Mucosa of stomach (tissue), 1 donor: Measurements from ENCODE around the gene LILRA6.
"Not testable (repeated sequence)": the region's sequence is repeated elsewhere in the genome, so short reads cannot be mapped to it uniquely, and the experiment has no call there.

Experiments used
- H3K27me3 ChIP-seq: one replicate; pipeline ENCODE4 v1.7.0; 2013; ENCODE audit warnings: mild to moderate bottlenecking, low read length; ENCODE audit not compliant: control insufficient read depth, insufficient read depth
- H3K36me3 ChIP-seq: one replicate; pipeline ENCODE4 v1.7.0; 2013; ENCODE audit warnings: low read length; ENCODE audit not compliant: control insufficient read depth, insufficient read depth
- H3K4me1 ChIP-seq: one replicate; pipeline ENCODE4 v1.7.0; 2013; ENCODE audit warnings: mild to moderate bottlenecking, low read length; ENCODE audit not compliant: control insufficient read depth, insufficient read depth
- H3K4me3 ChIP-seq: one replicate; pipeline ENCODE4 v1.7.0; 2013; ENCODE audit warnings: low read length
- H3K9ac ChIP-seq: one replicate; pipeline ENCODE4 v1.7.0; 2013; ENCODE audit warnings: mild to moderate bottlenecking, low read length, moderate library complexity
- H3K9me3 ChIP-seq: one replicate; pipeline ENCODE4 v1.7.0; 2013; ENCODE audit warnings: mild to moderate bottlenecking, low read length, moderate library complexity; ENCODE audit not compliant: control insufficient read depth
- donor health status: Pancreatic carcinoma.

LILRA6 gene

GRCh38 chr19:54256250-54257115 is 13.9 kb upstream of the LILRA6 start:
- peaks cover 9% of the 10 kb centered on the region for H3K27me3 ChIP-seq
- H3K4me1 ChIP-seq = no peaks in the 10 kb centered on the region
- no peaks in the 10 kb centered on the region for H3K9me3 ChIP-seq
- H3K36me3 ChIP-seq = no peaks in the 10 kb centered on the region
- H3K4me3 ChIP-seq = no peak overlapping the region
- no peak overlapping the region for H3K9ac ChIP-seq

GRCh38 chr19:54255105-54255775 is 12.7 kb upstream of the LILRA6 start:
- no peaks in the 10 kb centered on the region for H3K36me3 ChIP-seq
- H3K27me3 ChIP-seq = peaks cover 9% of the 10 kb centered on the region
- H3K4me3 ChIP-seq = no peak overlapping the region
- H3K9ac ChIP-seq = no peak overlapping the region
- no peaks in the 10 kb centered on the region for H3K4me1 ChIP-seq
- H3K9me3 ChIP-seq = no peaks in the 10 kb centered on the region

GRCh38 chr19:54254195-54254906 is 11.8 kb upstream of the LILRA6 start:
- Histone ChIP-seq H3K9ac (no peak overlapping the region), H3K4me3 (no peak overlapping the region), H3K27me3 (peaks cover 9% of the 10 kb centered on the region), H3K4me1 (no peaks in the 10 kb centered on the region), H3K9me3 (no peaks in the 10 kb centered on the region), H3K36me3 (no peaks in the 10 kb centered on the region)

- Histone ChIP-seq H3K4me1 (no peaks in the 10 kb centered on the region), H3K4me3 (no peak overlapping the region), H3K9me3 (no peaks in the 10 kb centered on the region), H3K27me3 (peaks cover 9% of the 10 kb centered on the region), H3K9ac (no peak overlapping the region), H3K36me3 (no peaks in the 10 kb centered on the region)
Measured at GRCh38 chr19:54253331-54254194, 11.0 kb upstream of the LILRA6 start.

- Histone ChIP-seq H3K9ac (no peak overlapping the region), H3K4me3 (no peak overlapping the region), H3K36me3 (no peaks in the 10 kb centered on the region), H3K9me3 (no peaks in the 10 kb centered on the region), H3K4me1 (no peaks in the 10 kb centered on the region), H3K27me3 (peaks cover 9% of the 10 kb centered on the region)
Measured at GRCh38 chr19:54252845-54253244, 10.3 kb upstream of the LILRA6 start.

- Histone ChIP-seq H3K9ac (no peak overlapping the region), H3K4me3 (no peak overlapping the region), H3K4me1 (no peaks in the 10 kb centered on the region), H3K9me3 (no peaks in the 10 kb centered on the region), H3K27me3 (peaks cover 10% of the 10 kb centered on the region), H3K36me3 (no peaks in the 10 kb centered on the region)
Measured at GRCh38 chr19:54252243-54252642, 9.7 kb upstream of the LILRA6 start.

GRCh38 chr19:54248016-54248601 is 5.5 kb upstream of the LILRA6 start:
- Histone ChIP-seq H3K9ac (no peak overlapping the region), H3K4me1 (no peaks in the 10 kb centered on the region), H3K27me3 (peaks cover 8% of the 10 kb centered on the region), H3K4me3 (no peak overlapping the region), H3K36me3 (no peaks in the 10 kb centered on the region), H3K9me3 (no peaks in the 10 kb centered on the region)

- no peaks in the 10 kb centered on the region for H3K4me1 ChIP-seq
- no peaks in the 10 kb centered on the region for H3K36me3 ChIP-seq
- no peak overlapping the region for H3K4me3 ChIP-seq
- H3K27me3 ChIP-seq = peaks cover 7% of the 10 kb centered on the region
- no peak overlapping the region for H3K9ac ChIP-seq
- no peaks in the 10 kb centered on the region for H3K9me3 ChIP-seq
Measured at GRCh38 chr19:54247106-54247930, 4.7 kb upstream of the LILRA6 start.

- Histone ChIP-seq H3K27me3 (peaks cover 4% of the 10 kb centered on the region), H3K4me1 (no peaks in the 10 kb centered on the region), H3K36me3 (no peaks in the 10 kb centered on the region), H3K4me3 (no peak overlapping the region), H3K9ac (no peak overlapping the region), H3K9me3 (no peaks in the 10 kb centered on the region)
Measured at GRCh38 chr19:54245936-54246335, 3.3 kb upstream of the LILRA6 start.

- not testable (repeated sequence) for H3K27me3 ChIP-seq, H3K4me1 ChIP-seq, H3K9me3 ChIP-seq, H3K4me3 ChIP-seq, H3K9ac ChIP-seq, H3K36me3 ChIP-seq
Measured at GRCh38 chr19:54243809-54244208, 1.2 kb upstream of the LILRA6 start.

- H3K4me3 ChIP-seq, H3K36me3 ChIP-seq, H3K27me3 ChIP-seq, H3K9ac ChIP-seq, H3K4me1 ChIP-seq, H3K9me3 ChIP-seq: not testable (repeated sequence)
Measured at GRCh38 chr19:54242234-54242633, 356 bp downstream of the LILRA6 start.
